Activated CD4-positive, alpha-beta T cell treated with anti-CD3 and anti-CD28 coated beads for 4 hours (primary cell): ENCODE results near the gene ELOVL4.

ENCODE experiments used
- DNase-seq, 2 donors: peaks; one replicate each; pipeline ENCODE4 v3.0.0-alpha.2; 2020

The ELOVL4 gene

GRCh38 chr6:79947191-79948186 lies at the start of gene ELOVL4:
Gene ELOVL4 (minus strand): TSS chr6:79947553. CDS start chr6:79947279, 274 bp downstream.
- DNase-seq = peak; percentile 44 to 53

GRCh38 chr6:79993911-79994309 lies 46.6 kb upstream of the ELOVL4 start:
- DNase-seq = no peak

- DNase-seq = no peak
Measured at GRCh38 chr6:79993012-79993910, 45.9 kb upstream of the ELOVL4 start.

GRCh38 chr6:79989641-79990040 lies 42.3 kb upstream of the ELOVL4 start:
- DNase-seq = no peak

GRCh38 chr6:79985128-79985527 lies 37.8 kb upstream of the ELOVL4 start:
- DNase-seq = no peak

- no peak for DNase-seq
Measured at GRCh38 chr6:79984261-79984660, 36.9 kb upstream of the ELOVL4 start.

GRCh38 chr6:79981652-79982051 lies 34.3 kb upstream of the ELOVL4 start:
- no peak for DNase-seq

- no peak for DNase-seq
Measured at GRCh38 chr6:79971193-79971592, 23.8 kb upstream of the ELOVL4 start.

- no peak for DNase-seq
Measured at GRCh38 chr6:79969784-79970183, 22.4 kb upstream of the ELOVL4 start.

GRCh38 chr6:79967178-79967577 lies 19.8 kb upstream of the ELOVL4 start:
- DNase-seq = no peak

GRCh38 chr6:79964607-79965081 lies 17.3 kb upstream of the ELOVL4 start:
- peak in 1 of 2 donors; percentile 3 for DNase-seq

GRCh38 chr6:79954849-79955248 lies 7.5 kb upstream of the ELOVL4 start:
- no peak for DNase-seq

GRCh38 chr6:79949233-79949632 lies 1.9 kb upstream of the ELOVL4 start:
- peak; percentile 45 to 49 for DNase-seq

GRCh38 chr6:79946272-79947190 lies 822 bp downstream of the ELOVL4 start:
- peak; percentile 7 to 9 for DNase-seq

GRCh38 chr6:79943133-79943532 lies 4.2 kb downstream of the ELOVL4 start:
- DNase-seq = no peak

GRCh38 chr6:79941489-79942151 lies 5.7 kb downstream of the ELOVL4 start:
- DNase-seq = no peak

- DNase-seq = no peak
Measured at GRCh38 chr6:79928478-79928998, 18.8 kb downstream of the ELOVL4 start.

GRCh38 chr6:79927758-79928157 lies 19.6 kb downstream of the ELOVL4 start:
- no peak for DNase-seq

- DNase-seq = no peak
Measured at GRCh38 chr6:79923270-79923669, 24.1 kb downstream of the ELOVL4 start.

- no peak for DNase-seq
Measured at GRCh38 chr6:79922018-79922417, 25.3 kb downstream of the ELOVL4 start.

GRCh38 chr6:79913369-79913768 lies 34.0 kb downstream of the ELOVL4 start:
- no peak for DNase-seq
